K562 (cell line): ENCODE data around the gene CST4.

Source experiments
- BRF1 ChIP-seq: IDR thresholded peaks from 3 replicates; pipeline ENCODE4 v1.6.1; 2011; ENCODE audit warnings: borderline replicate concordance, mild to moderate bottlenecking; ENCODE audit not compliant: insufficient read length; ENCODE audit errors: extremely low read depth
- POLR2A ChIP-seq: fragments of 450-650 bp; conservative IDR thresholded peaks from 2 replicates; pipeline ENCODE4 v1.6.1; 2016
- POLR2AphosphoS5 ChIP-seq: IDR thresholded peaks from 2 replicates; pipeline ENCODE4 v1.6.1; 2011; ENCODE audit warnings: mild to moderate bottlenecking, low read depth, low read length, moderate library complexity; ENCODE audit not compliant: control insufficient read depth, insufficient read depth
- TF ChIP-seq, protein P1 (sequence below): fragments of 450-650 bp; IDR thresholded peaks from 2 replicates; pipeline ENCODE4 v1.7.0; 2016; ENCODE audit warnings: borderline replicate concordance

DNA sequence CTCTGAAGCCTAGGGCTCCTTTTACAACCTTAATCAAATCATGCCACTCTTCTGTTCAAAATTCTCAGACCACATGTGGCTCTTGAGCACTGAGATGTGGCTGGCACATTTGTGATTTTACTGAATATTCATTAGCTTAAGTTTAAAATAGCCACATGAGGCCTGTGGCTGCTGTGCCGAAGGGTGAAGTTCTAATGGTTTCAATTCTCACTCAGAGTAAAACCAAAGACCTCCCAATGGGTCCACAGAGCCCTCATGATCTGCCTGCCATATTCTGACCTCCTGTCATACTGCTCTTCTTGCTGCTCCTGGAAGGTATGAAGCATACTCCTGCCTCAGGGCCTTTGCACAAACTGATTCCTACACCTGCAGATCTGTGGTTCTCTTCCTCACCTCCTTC, 43.3 kb downstream of the CST4 start:
- TF ChIP-seq BRF1 = no peak
- TF ChIP-seq, protein P1, sequence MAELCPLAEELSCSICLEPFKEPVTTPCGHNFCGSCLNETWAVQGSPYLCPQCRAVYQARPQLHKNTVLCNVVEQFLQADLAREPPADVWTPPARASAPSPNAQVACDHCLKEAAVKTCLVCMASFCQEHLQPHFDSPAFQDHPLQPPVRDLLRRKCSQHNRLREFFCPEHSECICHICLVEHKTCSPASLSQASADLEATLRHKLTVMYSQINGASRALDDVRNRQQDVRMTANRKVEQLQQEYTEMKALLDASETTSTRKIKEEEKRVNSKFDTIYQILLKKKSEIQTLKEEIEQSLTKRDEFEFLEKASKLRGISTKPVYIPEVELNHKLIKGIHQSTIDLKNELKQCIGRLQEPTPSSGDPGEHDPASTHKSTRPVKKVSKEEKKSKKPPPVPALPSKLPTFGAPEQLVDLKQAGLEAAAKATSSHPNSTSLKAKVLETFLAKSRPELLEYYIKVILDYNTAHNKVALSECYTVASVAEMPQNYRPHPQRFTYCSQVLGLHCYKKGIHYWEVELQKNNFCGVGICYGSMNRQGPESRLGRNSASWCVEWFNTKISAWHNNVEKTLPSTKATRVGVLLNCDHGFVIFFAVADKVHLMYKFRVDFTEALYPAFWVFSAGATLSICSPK = no peak
- no peak for TF ChIP-seq POLR2A
- no peak for TF ChIP-seq POLR2AphosphoS5
